Stimulated activated naive B cell treated with anti-CD40 and anti-IgM and Interleukin-4, amounts not matched to agents 10 μg/mL and 1 μg/mL and 100 μg/mL, for 72 hours (primary cell): Measurements from ENCODE around the gene PRPH.

Experiments
- ATAC-seq, 2 donors: fragments of 150-1000 bp; cut with Tn5 transposase; replicated peaks; 2 replicates each; pipeline ENCODE4 v1.10.0; 2021; ENCODE audit warnings: moderate library complexity in 1 of 2
- DNase-seq: peaks from one replicate; pipeline ENCODE4 v3.0.0; 2021
- H3K27ac Mint-ChIP-seq: one replicate; pipeline ENCODE4 v1.8.0; 2022; ENCODE audit warnings: mild to moderate bottlenecking, mixed read lengths
- H3K27me3 Mint-ChIP-seq, 2 donors: one replicate each; pipeline ENCODE4 v1.8.0; 2022; ENCODE audit warnings: mixed read lengths in 2 of 2
- H3K36me3 Mint-ChIP-seq, 2 donors: one replicate each; pipeline ENCODE4 v1.8.0; 2022; ENCODE audit warnings: mixed read lengths in 2 of 2, mild to moderate bottlenecking in 1 of 2
- H3K4me1 Mint-ChIP-seq, 2 donors: one replicate each; pipeline ENCODE4 v1.8.0; 2022; ENCODE audit warnings: mixed read lengths in 2 of 2, mild to moderate bottlenecking in 1 of 2
- H3K4me3 Mint-ChIP-seq, 2 donors: one replicate each; pipeline ENCODE4 v1.8.0; 2022; ENCODE audit warnings: mild to moderate bottlenecking in 2 of 2, mixed read lengths in 2 of 2, moderate library complexity in 1 of 2
- H3K9me3 Mint-ChIP-seq, 2 donors: one replicate each; pipeline ENCODE4 v1.8.0; 2022; ENCODE audit warnings: mixed read lengths in 2 of 2, mild to moderate bottlenecking in 1 of 2

PRPH gene

GRCh38 chr12:49283541-49284429 lies 11.2 kb upstream of the PRPH start:
- Mint-ChIP-seq H3K9me3 (no peaks in the 10 kb centered on the region), H3K4me1 (peaks cover 0 to 3% of the 10 kb centered on the region in 2 donors), H3K4me3 (no peak overlapping the region), H3K36me3 (no peaks in the 10 kb centered on the region), H3K27me3 (peaks cover 35 to 41% of the 10 kb centered on the region in 2 donors), H3K27ac (no peak overlapping the region)
- DNase-seq (no peak), ATAC-seq (no peak)

- no peaks in the 10 kb centered on the region for H3K36me3 Mint-ChIP-seq
- no peak for ATAC-seq
- H3K9me3 Mint-ChIP-seq, result no peaks in the 10 kb centered on the region
- H3K27ac Mint-ChIP-seq, result no peak overlapping the region
- DNase-seq, result no peak
- H3K27me3 Mint-ChIP-seq, result peaks cover 42% of the 10 kb centered on the region in 2 donors
- H3K4me1 Mint-ChIP-seq, result peaks cover 0 to 3% of the 10 kb centered on the region in 2 donors
- no peak overlapping the region for H3K4me3 Mint-ChIP-seq
Measured at GRCh38 chr12:49284672-49285071, 10.3 kb upstream of the PRPH start.

- peaks cover 47 to 49% of the 10 kb centered on the region in 2 donors for H3K27me3 Mint-ChIP-seq
- H3K4me1 Mint-ChIP-seq, result peaks cover 0 to 3% of the 10 kb centered on the region in 2 donors
- no peaks in the 10 kb centered on the region for H3K9me3 Mint-ChIP-seq
- ATAC-seq (no peak), DNase-seq (no peak)
- peak overlapping the region; percentile 68 for H3K27ac Mint-ChIP-seq
- H3K4me3 Mint-ChIP-seq, result no peak overlapping the region
- no peaks in the 10 kb centered on the region for H3K36me3 Mint-ChIP-seq
Measured at GRCh38 chr12:49287876-49288275, 7.1 kb upstream of the PRPH start.

- H3K4me1 Mint-ChIP-seq, result peaks cover 0 to 3% of the 10 kb centered on the region in 2 donors
- H3K4me3 Mint-ChIP-seq, result no peak overlapping the region
- no peaks in the 10 kb centered on the region for H3K36me3 Mint-ChIP-seq
- H3K9me3 Mint-ChIP-seq, result no peaks in the 10 kb centered on the region
- no peak overlapping the region for H3K27ac Mint-ChIP-seq
- ATAC-seq (peak; percentile 41 to 63), DNase-seq (peak; percentile 36)
- peaks cover 47 to 55% of the 10 kb centered on the region in 2 donors for H3K27me3 Mint-ChIP-seq
Measured at GRCh38 chr12:49288412-49288853, 6.5 kb upstream of the PRPH start.

GRCh38 chr12:49288922-49289555 lies 5.9 kb upstream of the PRPH start:
- DNase-seq (no peak), ATAC-seq (no peak)
- Mint-ChIP-seq H3K9me3 (no peaks in the 10 kb centered on the region), H3K36me3 (no peaks in the 10 kb centered on the region), H3K4me1 (peaks cover 0 to 3% of the 10 kb centered on the region in 2 donors), H3K27me3 (peaks cover 45 to 61% of the 10 kb centered on the region in 2 donors), H3K27ac (no peak overlapping the region), H3K4me3 (no peak overlapping the region)

- ATAC-seq, result no peak
- Mint-ChIP-seq H3K4me1 (peaks cover 14 to 20% of the 10 kb centered on the region in 2 donors), H3K27ac (no peak overlapping the region), H3K36me3 (peaks cover 0 to 3% of the 10 kb centered on the region in 2 donors), H3K9me3 (no peaks in the 10 kb centered on the region), H3K4me3 (no peak overlapping the region), H3K27me3 (peaks cover 57 to 82% of the 10 kb centered on the region in 2 donors)
- DNase-seq, result no peak
Measured at GRCh38 chr12:49292729-49293055, 2.3 kb upstream of the PRPH start.

- DNase-seq (no peak), ATAC-seq (no peak)
- Mint-ChIP-seq H3K27me3 (peaks cover 57 to 82% of the 10 kb centered on the region in 2 donors), H3K27ac (no peak overlapping the region), H3K4me3 (no peak overlapping the region), H3K36me3 (peaks cover 0 to 3% of the 10 kb centered on the region in 2 donors), H3K4me1 (peaks cover 21 to 23% of the 10 kb centered on the region in 2 donors), H3K9me3 (no peaks in the 10 kb centered on the region)
Measured at GRCh38 chr12:49293056-49293956, 1.6 kb upstream of the PRPH start.

- Mint-ChIP-seq H3K4me3 (no peak overlapping the region), H3K27ac (no peak overlapping the region), H3K27me3 (peaks cover 55 to 82% of the 10 kb centered on the region in 2 donors), H3K9me3 (no peaks in the 10 kb centered on the region), H3K4me1 (peaks cover 25 to 27% of the 10 kb centered on the region in 2 donors), H3K36me3 (peaks cover 0 to 3% of the 10 kb centered on the region in 2 donors)
- no peak for DNase-seq
- no peak for ATAC-seq
Measured at GRCh38 chr12:49294086-49294803, 702 bp upstream of the PRPH start.

GRCh38 chr12:49294804-49295081 lies 204 bp upstream of the PRPH start:
- Mint-ChIP-seq H3K27ac (no peak overlapping the region), H3K36me3 (peaks cover 0 to 3% of the 10 kb centered on the region in 2 donors), H3K9me3 (no peaks in the 10 kb centered on the region), H3K27me3 (peaks cover 54 to 86% of the 10 kb centered on the region in 2 donors), H3K4me3 (no peak overlapping the region), H3K4me1 (peaks cover 25 to 27% of the 10 kb centered on the region in 2 donors)
- DNase-seq (no peak), ATAC-seq (no peak)

GRCh38 chr12:49296034-49296835 lies 1.3 kb downstream of the PRPH start:
- no peaks in the 10 kb centered on the region for H3K9me3 Mint-ChIP-seq
- H3K27ac Mint-ChIP-seq, result peak overlapping the region; percentile 37
- H3K27me3 Mint-ChIP-seq, result peaks cover 58 to 82% of the 10 kb centered on the region in 2 donors
- H3K4me1 Mint-ChIP-seq, result peaks cover 25 to 27% of the 10 kb centered on the region in 2 donors
- peaks cover 0 to 3% of the 10 kb centered on the region in 2 donors for H3K36me3 Mint-ChIP-seq
- peak overlapping the region; percentile 69 to 71 for H3K4me3 Mint-ChIP-seq
- ATAC-seq (peak; percentile 76 to 81), DNase-seq (peak; percentile 38)

- Mint-ChIP-seq H3K4me1 (peaks cover 25 to 27% of the 10 kb centered on the region in 2 donors), H3K36me3 (peaks cover 0 to 3% of the 10 kb centered on the region in 2 donors), H3K4me3 (peak overlapping the region; percentile 69 to 71), H3K27me3 (peaks cover 58 to 83% of the 10 kb centered on the region in 2 donors), H3K27ac (peak overlapping the region; percentile 37), H3K9me3 (no peaks in the 10 kb centered on the region)
- ATAC-seq (peak; percentile 55 to 62), DNase-seq (no peak)
Measured at GRCh38 chr12:49296836-49297694, 2.1 kb downstream of the PRPH start.

GRCh38 chr12:49297695-49298060 lies 2.7 kb downstream of the PRPH start:
- peaks cover 25 to 27% of the 10 kb centered on the region in 2 donors for H3K4me1 Mint-ChIP-seq
- DNase-seq (no peak), ATAC-seq (no peak)
- no peak overlapping the region for H3K27ac Mint-ChIP-seq
- peaks cover 0 to 3% of the 10 kb centered on the region in 2 donors for H3K36me3 Mint-ChIP-seq
- peaks cover 60 to 85% of the 10 kb centered on the region in 2 donors for H3K27me3 Mint-ChIP-seq
- peak overlapping the region; percentile 25 to 71 for H3K4me3 Mint-ChIP-seq
- no peaks in the 10 kb centered on the region for H3K9me3 Mint-ChIP-seq
